Activated CD4-positive, alpha-beta memory T cell treated with anti-CD3 and anti-CD28 coated beads, Interleukin-2, amount 10 ng/mL, durations not matched to agents 7 days and 5 days (primary cell): Measurements from ENCODE around the gene SNIP1. TPM values are rescaled to one million over a fixed set of nuclear protein-coding genes. Genes with fewer than 3 reads are reported as not detected.
"Not testable (repeated sequence)": the region's sequence is repeated elsewhere in the genome, so short reads cannot be mapped to it uniquely, and the experiment has no call there.

Source experiments
- CTCF ChIA-PET: fragments of 350-600 bp; sonication (Branson Sonifier 250); formaldehyde crosslinking; loops from one replicate; lab custom pipeline; 2021; ENCODE audit warnings: antibody characterized with exemption, inconsistent platforms; lab: Charles Lee
- POLR2A ChIA-PET: fragments of 350-600 bp; sonication (Branson Sonifier 250); formaldehyde crosslinking; loops from one replicate; lab custom pipeline; 2021; ENCODE audit warnings: antibody characterized with exemption; lab: Charles Lee
- DNase-seq: peaks from one replicate; pipeline ENCODE4 v3.0.0-alpha.2; 2020
- H3K27ac Mint-ChIP-seq: one replicate; pipeline ENCODE4 v1.8.0; 2021; ENCODE audit warnings: mild to moderate bottlenecking, mixed read lengths
- H3K27me3 Mint-ChIP-seq: one replicate; pipeline ENCODE4 v1.8.0; 2021; ENCODE audit warnings: mixed read lengths
- H3K36me3 Mint-ChIP-seq: one replicate; pipeline ENCODE4 v1.8.0; 2021; ENCODE audit warnings: low read depth, mixed read lengths
- H3K4me1 Mint-ChIP-seq: one replicate; pipeline ENCODE4 v1.8.0; 2021; ENCODE audit warnings: mixed read lengths
- H3K4me3 Mint-ChIP-seq: one replicate; pipeline ENCODE4 v1.8.0; 2021; ENCODE audit warnings: mild to moderate bottlenecking, mixed read lengths
- H3K9me3 Mint-ChIP-seq: one replicate; pipeline ENCODE4 v1.8.0; 2021; ENCODE audit warnings: mixed read lengths
- total RNA-seq, 2 experiments: library from RNA; stranded (reverse); gene quantifications; one replicate each; pipeline ENCODE4 v1.2.3, GENCODE V29; 2021

The SNIP1 gene
- total RNA-seq, 2 experiments from 2014 or later, result 24.2 to 25.9 TPM

DNA sequence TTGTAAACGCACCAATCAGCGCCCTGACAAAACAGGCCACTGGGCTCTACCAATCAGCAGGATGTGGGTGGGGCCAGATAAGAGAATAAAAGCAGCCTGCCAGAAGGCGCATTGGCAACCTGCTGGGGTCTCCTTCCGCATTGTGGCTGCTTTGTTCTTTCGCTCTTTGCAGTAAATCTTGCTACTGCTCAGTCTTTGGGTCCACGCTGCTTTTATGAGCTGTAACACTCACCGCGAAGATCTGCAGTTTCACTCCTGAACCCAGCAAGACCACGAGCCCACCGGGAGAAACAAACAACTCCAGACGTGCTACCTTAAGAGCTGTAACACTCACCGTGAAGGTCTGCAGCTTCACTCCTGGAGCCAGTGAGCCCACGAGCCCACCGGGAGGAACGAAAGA lies 35.2 kb downstream of the SNIP1 start:
- CTCF ChIA-PET, H3K36me3 Mint-ChIP-seq, H3K27me3 Mint-ChIP-seq, H3K9me3 Mint-ChIP-seq: not testable (repeated sequence)
- POLR2A ChIA-PET, result interaction anchor here (0.8 to 1.2 kb wide), 4 partner anchors 32 to 77 kb away, joined by 3 to 4 read pairs (median 3); partner anchors contain the start of genes GNL2 and SNIP1
- Mint-ChIP-seq H3K4me1 (peaks cover 24% of the 10 kb centered on the region), H3K4me3 (peak overlapping the region; percentile 74), H3K27ac (peak overlapping the region; percentile 79)
- DNase-seq, result peak; percentile 48

DNA sequence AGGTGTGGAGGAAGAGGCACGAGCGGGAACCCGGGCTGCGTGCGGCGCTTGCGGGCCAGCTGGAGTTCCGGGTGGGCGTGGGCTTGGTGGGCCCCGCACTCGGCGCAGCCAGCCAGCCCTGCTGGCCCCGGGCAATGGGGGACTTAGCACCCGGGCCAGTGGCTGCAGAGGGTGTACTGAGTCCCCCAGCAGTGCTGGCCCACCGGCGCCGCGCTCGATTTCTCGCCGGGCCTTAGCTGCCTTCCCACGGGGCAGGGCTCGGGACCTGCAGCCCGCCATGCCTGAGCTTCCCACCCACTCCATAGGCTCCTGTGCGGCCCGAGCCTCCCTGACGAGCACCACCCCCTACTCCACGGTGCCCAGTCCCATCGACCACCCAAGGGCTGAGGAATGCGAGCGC lies 35.9 kb downstream of the SNIP1 start:
- POLR2A ChIA-PET, result interaction anchor here (1.1 to 1.2 kb wide), 3 partner anchors 31 to 77 kb away, joined by 3 to 4 read pairs (median 3); partner anchors contain the start of genes GNL2 and SNIP1
- DNase-seq, H3K27ac Mint-ChIP-seq, H3K9me3 Mint-ChIP-seq, H3K36me3 Mint-ChIP-seq, H3K27me3 Mint-ChIP-seq, CTCF ChIA-PET, H3K4me3 Mint-ChIP-seq: not testable (repeated sequence)
- peaks cover 29% of the 10 kb centered on the region for H3K4me1 Mint-ChIP-seq

DNA sequence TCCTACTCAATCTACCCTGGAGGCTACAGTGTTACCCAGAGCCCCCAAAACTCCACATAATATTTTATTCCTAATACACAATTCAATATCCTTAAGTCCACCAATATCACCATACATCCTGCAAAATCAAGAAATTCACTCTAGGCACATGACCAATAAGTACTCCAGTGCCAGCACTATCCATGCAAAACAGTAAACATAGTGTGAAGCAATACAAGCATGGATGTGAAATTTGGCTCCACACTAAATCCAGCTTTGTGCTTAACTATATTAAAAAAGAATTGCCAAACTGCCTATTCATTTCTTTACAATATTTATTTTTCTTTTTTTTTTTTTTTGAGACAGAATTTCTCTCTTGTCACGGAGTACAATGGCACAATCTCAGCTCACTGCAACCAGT lies 36.5 kb downstream of the SNIP1 start:
- no peak for DNase-seq
- H3K36me3 Mint-ChIP-seq, result peaks cover 6% of the 10 kb centered on the region
- ChIA-PET CTCF (interaction anchor here (0.6 kb wide), 1 partner anchor 63 kb away, joined by 3 read pairs; no protein-coding TSS in a partner anchor), POLR2A (no interaction called here)
- no peaks in the 10 kb centered on the region for H3K27me3 Mint-ChIP-seq
- no peak overlapping the region for H3K27ac Mint-ChIP-seq
- H3K4me1 Mint-ChIP-seq, result peaks cover 32% of the 10 kb centered on the region
- H3K4me3 Mint-ChIP-seq, result no peak overlapping the region
- H3K9me3 Mint-ChIP-seq, result no peaks in the 10 kb centered on the region

DNA sequence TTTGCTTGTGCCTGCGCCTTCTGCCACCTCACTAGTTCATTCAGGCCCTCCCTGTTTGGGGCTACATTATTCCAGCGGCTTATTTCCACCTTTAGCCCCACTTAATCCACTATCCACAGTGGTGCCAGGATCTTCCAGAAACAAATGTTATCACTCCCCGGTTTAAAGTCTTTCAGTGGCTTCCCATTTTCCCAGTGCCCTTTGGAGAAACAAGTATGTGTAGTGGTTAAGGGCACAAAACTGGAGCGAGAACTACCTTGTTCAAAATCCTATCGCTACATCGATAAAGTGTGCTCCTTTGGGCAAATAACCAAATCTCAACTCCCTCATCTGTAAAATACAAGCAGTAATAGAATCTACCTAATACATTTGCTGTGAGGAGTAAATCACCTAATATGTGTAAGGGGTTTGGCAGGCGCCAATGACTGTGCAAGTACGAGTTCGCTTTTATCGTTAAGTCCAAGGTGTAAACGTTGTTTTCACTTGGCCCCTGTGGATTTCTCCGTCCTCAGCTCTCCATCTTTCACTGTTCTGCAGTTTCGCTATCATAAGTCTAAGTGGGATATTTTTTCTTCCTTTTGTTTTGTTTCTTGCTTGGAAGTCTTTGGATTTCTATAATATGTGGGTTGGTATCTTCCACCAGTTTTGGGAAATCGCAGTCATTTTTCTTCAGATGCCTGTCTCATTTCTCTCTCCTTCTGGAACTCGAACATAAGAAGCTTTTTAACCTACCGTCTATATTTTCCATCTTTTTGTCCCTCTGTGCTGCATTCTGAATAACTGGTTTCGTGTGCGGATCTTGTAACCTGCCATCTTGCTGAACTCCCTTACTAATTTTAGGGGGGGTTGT lies 38.7 kb downstream of the SNIP1 start:
- Mint-ChIP-seq H3K4me1 (peaks cover 40% of the 10 kb centered on the region), H3K9me3 (no peaks in the 10 kb centered on the region), H3K36me3 (peaks cover 18% of the 10 kb centered on the region), H3K27ac (peak overlapping the region; percentile 83), H3K27me3 (no peaks in the 10 kb centered on the region), H3K4me3 (peak overlapping the region; percentile 89)
- ChIA-PET CTCF (interaction anchor here (0.6 to 3.5 kb wide), 29 partner anchors 9 to 1359 kb away, joined by 3 to 30 read pairs (median 4); partner anchors contain the start of genes CDCA8 and SNIP1), POLR2A (interaction anchor here (0.7 to 4.0 kb wide), 22 partner anchors 10 to 176 kb away, joined by 3 to 45 read pairs (median 6); partner anchors contain the start of genes CDCA8, SNIP1 and ZC3H12A)
- DNase-seq, result no peak

DNA sequence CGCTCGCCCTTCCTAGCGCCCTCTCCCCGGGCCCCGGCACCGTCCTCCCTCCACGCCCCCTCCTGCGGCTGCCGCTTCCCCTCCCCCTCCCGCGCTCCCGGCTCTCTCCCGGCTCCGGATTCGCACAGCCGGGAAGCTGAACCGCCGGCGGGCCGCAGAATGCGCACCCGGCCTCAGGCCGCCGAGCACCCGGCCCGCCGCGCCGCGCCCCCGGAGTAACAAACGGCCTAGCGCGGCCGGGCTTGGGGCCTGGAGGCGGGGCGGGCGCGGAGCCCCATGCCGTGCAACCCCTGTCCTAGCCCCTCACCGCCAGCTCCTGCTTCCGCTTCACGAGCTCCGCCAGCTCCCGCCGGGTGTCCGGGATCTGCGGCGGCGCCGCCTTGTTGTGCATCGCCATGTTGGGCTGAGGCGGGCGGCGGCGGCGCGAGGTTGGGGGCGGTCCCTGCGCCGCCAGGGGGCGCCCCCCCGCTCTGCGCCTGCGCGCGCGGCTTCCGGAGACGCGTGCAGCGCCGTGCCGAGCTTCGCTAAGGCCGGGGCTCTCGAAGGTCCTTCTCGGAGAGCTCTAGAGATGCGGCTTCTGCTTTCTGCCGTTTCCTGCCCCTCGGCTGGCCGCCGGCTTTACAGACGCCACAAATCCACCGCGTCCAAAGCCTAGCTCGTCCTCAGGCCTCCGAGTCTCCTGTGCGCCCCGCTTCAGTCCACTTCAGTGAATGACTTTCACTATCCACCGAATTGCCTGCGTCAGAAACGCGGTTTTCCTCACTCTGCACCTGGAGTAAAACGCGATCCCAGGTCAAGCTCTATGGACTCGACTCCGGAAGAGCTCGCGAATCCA lies 39.5 kb downstream of the SNIP1 start, which contains the start of gene MEAF6:
TSS of gene MEAF6 (minus strand) at position 417 of the 835 bp plus-strand sequence. CDS start at position 397, 20 bp downstream.
- peak; percentile 87 for DNase-seq
- no peaks in the 10 kb centered on the region for H3K9me3 Mint-ChIP-seq
- H3K27ac Mint-ChIP-seq, result peak within 1 kb of the TSS; percentile 83
- CTCF ChIA-PET, result interaction anchor here (0.6 to 3.5 kb wide), 32 partner anchors 9 to 1360 kb away, joined by 3 to 30 read pairs (median 4); partner anchors contain the start of genes CDCA8 and SNIP1
- H3K4me3 Mint-ChIP-seq, result peak within 1 kb of the TSS; percentile 94
- POLR2A ChIA-PET, result interaction anchor here (0.8 to 4.0 kb wide), 28 partner anchors 9 to 294 kb away, joined by 3 to 45 read pairs (median 4); partner anchors contain the start of genes C1orf122, CDCA8, GNL2 and SNIP1
- peaks cover 18% of the 10 kb centered on the region for H3K36me3 Mint-ChIP-seq
- peaks cover 38% of the 10 kb centered on the region for H3K4me1 Mint-ChIP-seq
- no peaks in the 10 kb centered on the region for H3K27me3 Mint-ChIP-seq

DNA sequence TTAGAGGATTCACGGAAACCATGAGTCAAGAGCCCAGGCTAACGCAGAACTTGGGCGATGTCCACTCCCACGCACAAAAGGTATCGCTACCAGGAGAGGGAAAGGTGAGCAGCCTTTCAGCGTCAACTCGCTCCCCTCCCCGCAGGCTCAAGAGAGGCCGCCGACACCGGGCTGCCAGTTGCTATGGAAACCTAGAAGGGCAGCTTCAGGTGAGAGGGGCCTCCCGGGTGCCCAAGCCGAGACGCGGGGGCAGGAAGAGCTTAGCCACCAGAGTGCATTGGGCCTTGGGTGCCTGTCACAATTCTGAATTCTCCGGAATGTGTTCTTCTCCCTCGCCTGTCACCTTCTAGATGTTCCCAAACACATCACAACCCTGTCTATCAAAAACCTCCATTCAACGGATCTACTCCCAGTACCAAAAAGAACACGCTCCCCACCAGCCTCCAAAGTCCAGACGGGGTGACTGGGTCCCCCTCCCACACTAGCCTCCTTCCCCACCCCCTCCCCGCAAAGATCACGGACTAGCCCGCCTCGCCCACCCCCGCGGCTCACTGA lies 40.2 kb downstream of the SNIP1 start:
- Mint-ChIP-seq H3K27me3 (no peaks in the 10 kb centered on the region), H3K9me3 (no peaks in the 10 kb centered on the region), H3K4me3 (peak overlapping the region; percentile 94), H3K36me3 (peaks cover 24% of the 10 kb centered on the region), H3K27ac (peak overlapping the region; percentile 80), H3K4me1 (peaks cover 38% of the 10 kb centered on the region)
- CTCF ChIA-PET, result interaction anchor here (0.7 to 3.5 kb wide), 22 partner anchors 8 to 192 kb away, joined by 3 to 30 read pairs (median 5); partner anchors contain the start of genes CDCA8 and SNIP1
- peak; percentile 55 for DNase-seq
- POLR2A ChIA-PET, result interaction anchor here (0.9 to 4.0 kb wide), 24 partner anchors 8 to 294 kb away, joined by 3 to 45 read pairs (median 6); partner anchors contain the start of genes C1orf122, CDCA8, GNL2 and SNIP1

DNA sequence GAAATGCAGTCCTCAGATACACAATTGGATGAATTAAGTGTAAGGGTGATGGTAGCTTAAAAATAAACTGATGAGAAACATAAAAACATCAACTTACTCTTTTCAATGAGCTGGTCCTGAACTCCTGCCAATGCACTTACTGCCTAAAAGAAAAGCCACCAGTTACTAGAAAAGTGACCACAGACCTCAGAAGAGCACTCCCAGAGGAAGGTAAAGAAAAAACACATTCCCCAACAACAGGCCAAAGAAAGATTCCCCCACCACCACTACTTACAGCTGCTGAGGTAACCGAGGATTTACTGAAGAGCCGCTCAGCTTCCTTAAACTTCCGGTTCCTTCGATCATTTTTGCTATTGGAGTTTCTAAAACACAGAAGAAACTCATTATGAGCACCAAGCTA lies 44.9 kb downstream of the SNIP1 start:
- POLR2A ChIA-PET, result interaction anchor here (1.2 to 2.4 kb wide), 3 partner anchors 22 to 45 kb away, joined by 3 to 10 read pairs (median 4); partner anchors contain the start of gene SNIP1
- H3K4me1 Mint-ChIP-seq, result peaks cover 38% of the 10 kb centered on the region
- no peaks in the 10 kb centered on the region for H3K9me3 Mint-ChIP-seq
- no peak overlapping the region for H3K27ac Mint-ChIP-seq
- H3K4me3 Mint-ChIP-seq, result no peak overlapping the region
- no peaks in the 10 kb centered on the region for H3K27me3 Mint-ChIP-seq
- CTCF ChIA-PET, result interaction anchor here (0.9 to 2.3 kb wide), 8 partner anchors 9 to 173 kb away, joined by 3 to 14 read pairs (median 3); no protein-coding TSS in a partner anchor
- peaks cover 53% of the 10 kb centered on the region for H3K36me3 Mint-ChIP-seq
- DNase-seq, result no peak

DNA sequence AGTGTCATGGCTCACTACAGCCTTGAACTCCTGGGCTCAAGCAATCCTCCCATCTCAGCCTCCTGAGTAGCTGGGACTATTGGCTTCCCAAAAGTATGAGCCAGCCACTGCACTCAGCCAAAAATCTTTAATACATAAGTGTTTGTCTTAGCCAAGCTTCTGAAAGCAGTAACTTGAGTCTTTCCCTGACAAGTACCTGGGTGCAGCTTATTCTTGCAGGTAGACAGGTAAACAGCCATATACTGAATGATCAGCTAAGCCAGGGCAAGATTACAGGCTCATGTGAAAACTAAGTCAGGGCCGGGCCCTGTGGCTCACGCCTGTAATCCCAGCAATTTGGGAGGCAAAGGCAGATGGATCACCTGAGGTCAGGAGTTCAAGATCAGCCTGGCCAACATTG lies 47.4 kb downstream of the SNIP1 start:
- CTCF ChIA-PET, result interaction anchor here (0.6 to 2.9 kb wide), 4 partner anchors 8 to 20 kb away, joined by 4 to 16 read pairs (median 9); partner anchors contain the start of gene MEAF6
- peaks cover 25% of the 10 kb centered on the region for H3K4me1 Mint-ChIP-seq
- POLR2A ChIA-PET, result no interaction called here
- H3K27me3 Mint-ChIP-seq, result no peaks in the 10 kb centered on the region
- no peak for DNase-seq
- H3K4me3 Mint-ChIP-seq, result no peak overlapping the region
- peaks cover 47% of the 10 kb centered on the region for H3K36me3 Mint-ChIP-seq
- H3K9me3 Mint-ChIP-seq, result no peaks in the 10 kb centered on the region
- no peak overlapping the region for H3K27ac Mint-ChIP-seq

DNA sequence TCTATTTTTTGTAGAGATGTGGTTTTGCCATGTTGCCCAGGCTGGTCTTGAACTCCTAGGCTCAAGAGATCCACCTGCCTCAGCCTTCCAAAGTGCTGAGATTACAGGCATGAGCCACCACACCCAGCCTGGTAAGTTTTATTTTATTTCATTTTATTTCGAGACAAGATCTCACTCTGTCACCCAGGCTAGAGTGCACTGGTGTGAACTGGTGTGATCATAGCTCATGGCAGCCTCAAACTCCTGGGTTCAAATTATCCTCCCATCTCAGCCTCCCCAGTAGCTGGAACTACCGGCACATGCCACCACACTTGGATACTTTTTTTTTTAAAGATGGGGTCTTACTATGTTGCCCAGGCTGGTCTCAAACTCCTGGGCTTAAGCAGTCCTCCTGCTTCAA lies 51.3 kb downstream of the SNIP1 start:
- not testable (repeated sequence) for H3K27ac Mint-ChIP-seq, H3K4me3 Mint-ChIP-seq, H3K4me1 Mint-ChIP-seq, DNase-seq, H3K9me3 Mint-ChIP-seq, H3K27me3 Mint-ChIP-seq
- CTCF ChIA-PET, result interaction anchor here (0.7 to 1.9 kb wide), 5 partner anchors 9 to 60 kb away, joined by 3 to 11 read pairs (median 3); partner anchors contain the start of gene MEAF6
- POLR2A ChIA-PET, result interaction anchor here (1.7 kb wide), 1 partner anchor 12 kb away, joined by 7 read pairs; the partner anchor contains the start of gene MEAF6
- peaks cover 48% of the 10 kb centered on the region for H3K36me3 Mint-ChIP-seq

DNA sequence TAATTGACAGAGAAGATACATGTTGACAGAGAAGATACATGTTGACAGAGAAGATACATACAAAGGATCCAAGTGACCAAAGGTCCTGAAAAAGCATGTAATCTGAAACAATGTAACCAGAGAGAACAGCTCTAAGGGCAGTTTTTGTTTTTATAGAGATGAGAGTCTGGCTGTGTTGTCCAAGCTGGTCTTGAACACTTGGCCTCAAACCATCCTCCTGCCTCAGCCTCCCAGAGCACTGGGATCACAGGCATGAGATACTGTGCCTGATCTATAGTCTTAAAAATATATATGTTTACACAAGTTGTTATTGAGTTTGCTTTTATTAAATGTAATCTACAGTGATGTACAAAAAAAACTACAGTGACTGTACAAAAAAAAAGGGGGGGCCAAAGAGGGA lies 52.0 kb downstream of the SNIP1 start:
- Mint-ChIP-seq H3K27ac (no peak overlapping the region), H3K9me3 (no peaks in the 10 kb centered on the region), H3K36me3 (peaks cover 42% of the 10 kb centered on the region), H3K4me1 (peaks cover 3% of the 10 kb centered on the region), H3K4me3 (no peak overlapping the region), H3K27me3 (no peaks in the 10 kb centered on the region)
- ChIA-PET POLR2A (interaction anchor here (1.7 kb wide), 1 partner anchor 12 kb away, joined by 7 read pairs; the partner anchor contains the start of gene MEAF6), CTCF (interaction anchor here (0.7 to 1.9 kb wide), 3 partner anchors 8 to 15 kb away, joined by 3 to 11 read pairs (median 3); partner anchors contain the start of gene MEAF6)
- DNase-seq, result no peak

DNA sequence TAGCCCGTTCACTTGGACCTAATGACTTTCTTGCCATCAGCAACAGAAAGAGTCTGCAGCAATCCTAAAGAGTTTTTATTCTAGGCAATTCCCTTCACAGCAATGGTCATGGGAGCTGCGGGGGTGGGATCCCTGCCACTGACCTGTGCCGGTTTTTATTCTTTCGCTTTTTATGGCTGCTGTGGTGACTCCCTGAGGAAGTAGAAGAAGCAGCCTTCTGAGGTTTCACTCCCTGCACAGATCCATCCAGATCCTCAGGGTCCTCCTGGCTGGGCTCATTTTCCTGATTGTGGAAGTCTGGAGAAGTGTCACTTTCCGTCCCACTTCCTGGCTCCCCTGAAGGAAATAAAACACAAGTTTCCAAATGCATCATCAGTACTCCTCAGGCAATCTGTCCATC lies 52.4 kb downstream of the SNIP1 start:
- ChIA-PET POLR2A (no interaction called here), CTCF (no interaction called here)
- Mint-ChIP-seq H3K4me1 (peaks cover 3% of the 10 kb centered on the region), H3K27me3 (no peaks in the 10 kb centered on the region), H3K36me3 (peaks cover 39% of the 10 kb centered on the region), H3K9me3 (no peaks in the 10 kb centered on the region), H3K4me3 (no peak overlapping the region), H3K27ac (no peak overlapping the region)
- DNase-seq, result no peak
